ENCODE measurements around the gene MED12L. TPM values are rescaled to one million over a fixed set of nuclear protein-coding genes. Genes with fewer than 3 reads are reported as not detected.

Gene MED12L
- total and polyA plus RNA-seq, 7 donors: 0.16 to 0.71 (median 0.28) TPM; not detected in 2

DNA sequence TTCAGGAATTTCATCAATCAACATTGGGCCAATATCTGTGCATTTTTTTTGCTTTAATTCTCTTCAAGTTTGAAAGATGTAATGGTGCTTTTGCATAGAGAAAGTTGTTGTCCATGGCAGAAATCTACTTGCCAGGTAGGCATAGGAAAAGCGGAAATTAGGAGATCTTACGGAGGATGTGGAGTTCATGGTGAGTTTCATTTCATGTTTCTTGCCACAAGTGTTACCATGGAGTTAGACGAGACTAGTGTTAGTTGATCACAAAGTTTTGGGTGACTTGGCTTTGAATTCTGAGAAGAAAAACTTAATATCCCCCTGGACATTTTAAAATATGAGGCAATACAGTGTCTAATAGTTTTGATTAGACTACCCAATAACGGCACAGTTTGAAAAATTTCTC, 244.9 kb downstream of the MED12L start:
- Histone ChIP-seq H3K27me3 (no peaks in the 10 kb centered on the region), H3K27ac (no peak overlapping the region), H3K9me3 (no peaks in the 10 kb centered on the region), H3K36me3 (no peaks in the 10 kb centered on the region), H3K4me3 (no peak overlapping the region), H3K4me1 (no peaks in the 10 kb centered on the region)
- no peak for DNase-seq
- TF ChIP-seq POLR2AphosphoS5 (IDR thresholded peaks at IDR 0.05): no peak
- TF ChIP-seq, protein P1, sequence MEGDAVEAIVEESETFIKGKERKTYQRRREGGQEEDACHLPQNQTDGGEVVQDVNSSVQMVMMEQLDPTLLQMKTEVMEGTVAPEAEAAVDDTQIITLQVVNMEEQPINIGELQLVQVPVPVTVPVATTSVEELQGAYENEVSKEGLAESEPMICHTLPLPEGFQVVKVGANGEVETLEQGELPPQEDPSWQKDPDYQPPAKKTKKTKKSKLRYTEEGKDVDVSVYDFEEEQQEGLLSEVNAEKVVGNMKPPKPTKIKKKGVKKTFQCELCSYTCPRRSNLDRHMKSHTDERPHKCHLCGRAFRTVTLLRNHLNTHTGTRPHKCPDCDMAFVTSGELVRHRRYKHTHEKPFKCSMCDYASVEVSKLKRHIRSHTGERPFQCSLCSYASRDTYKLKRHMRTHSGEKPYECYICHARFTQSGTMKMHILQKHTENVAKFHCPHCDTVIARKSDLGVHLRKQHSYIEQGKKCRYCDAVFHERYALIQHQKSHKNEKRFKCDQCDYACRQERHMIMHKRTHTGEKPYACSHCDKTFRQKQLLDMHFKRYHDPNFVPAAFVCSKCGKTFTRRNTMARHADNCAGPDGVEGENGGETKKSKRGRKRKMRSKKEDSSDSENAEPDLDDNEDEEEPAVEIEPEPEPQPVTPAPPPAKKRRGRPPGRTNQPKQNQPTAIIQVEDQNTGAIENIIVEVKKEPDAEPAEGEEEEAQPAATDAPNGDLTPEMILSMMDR (IDR thresholded peaks at IDR 0.05): no peak
- no peak for TF ChIP-seq POLR2A (IDR thresholded peaks at IDR 0.05)
- TF ChIP-seq EP300 (IDR thresholded peaks at IDR 0.05): no peak
- intact Hi-C loops (cut with DNase I): no loop called here
- 73 to 82% methylated on average over 4 of the region's 4 CpGs for WGBS, 2 donors

DNA sequence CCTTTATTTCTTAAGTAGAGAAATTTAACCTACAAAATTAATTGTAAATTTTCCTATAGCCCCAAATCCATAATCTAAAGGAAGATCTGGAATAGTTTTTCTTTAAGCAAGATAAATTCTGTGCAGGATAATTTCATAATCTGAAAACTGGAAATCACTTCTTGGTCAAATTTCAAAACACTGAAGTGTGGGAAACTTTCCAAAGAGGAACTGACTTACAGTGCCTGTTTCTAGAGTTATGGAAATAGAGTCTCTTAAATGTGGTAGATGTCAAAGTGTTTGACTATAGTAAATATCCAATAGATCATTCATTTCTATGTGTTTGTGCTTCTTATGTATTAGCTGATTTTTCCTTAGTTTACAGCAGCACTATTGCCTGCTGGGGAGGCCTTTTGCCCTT, 245.4 kb downstream of the MED12L start:
- Histone ChIP-seq H3K4me3 (no peak overlapping the region), H3K36me3 (no peaks in the 10 kb centered on the region), H3K27me3 (no peaks in the 10 kb centered on the region), H3K9me3 (no peaks in the 10 kb centered on the region), H3K27ac (no peak overlapping the region), H3K4me1 (no peaks in the 10 kb centered on the region)
- no peak for TF ChIP-seq POLR2A (IDR thresholded peaks at IDR 0.05)
- no peak for TF ChIP-seq POLR2AphosphoS5 (IDR thresholded peaks at IDR 0.05)
- TF ChIP-seq, protein P1 (IDR thresholded peaks at IDR 0.05): no peak
- TF ChIP-seq EP300 (IDR thresholded peaks at IDR 0.05): no peak
- intact Hi-C loops (cut with DNase I): no loop called here
- no peak for DNase-seq

DNA sequence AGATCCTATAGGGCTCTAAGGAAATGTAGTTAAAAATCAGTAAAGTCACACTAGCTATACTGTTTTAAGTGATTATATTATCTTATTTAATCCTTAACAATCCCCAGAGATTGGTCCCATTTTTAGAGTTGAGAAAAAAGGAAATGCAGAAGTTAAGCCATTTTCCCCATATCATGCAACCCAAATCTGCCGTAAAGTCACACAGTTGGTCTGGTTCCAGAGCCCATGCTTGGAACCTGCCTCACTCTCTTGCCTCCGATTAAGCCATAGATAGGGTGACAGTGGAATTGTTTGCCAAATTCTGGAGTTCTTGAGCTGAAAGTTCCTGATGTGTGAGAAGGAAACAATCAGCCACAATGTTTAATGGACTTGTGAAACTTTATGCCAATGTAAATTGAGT, 246.2 kb downstream of the MED12L start:
- Histone ChIP-seq H3K36me3 (no peaks in the 10 kb centered on the region), H3K4me1 (no peaks in the 10 kb centered on the region), H3K9me3 (no peaks in the 10 kb centered on the region), H3K4me3 (no peak overlapping the region), H3K27ac (no peak overlapping the region), H3K27me3 (no peaks in the 10 kb centered on the region)
- intact Hi-C loops (cut with DNase I): no loop called here
- TF ChIP-seq POLR2A (IDR thresholded peaks at IDR 0.05): no peak
- no peak for TF ChIP-seq EP300 (IDR thresholded peaks at IDR 0.05)
- TF ChIP-seq POLR2AphosphoS5 (IDR thresholded peaks at IDR 0.05): no peak
- TF ChIP-seq, protein P1 (IDR thresholded peaks at IDR 0.05): no peak
- WGBS, 2 donors: 87 to 88% methylated on average over 2 of the region's 2 CpGs
- DNase-seq: no peak

DNA sequence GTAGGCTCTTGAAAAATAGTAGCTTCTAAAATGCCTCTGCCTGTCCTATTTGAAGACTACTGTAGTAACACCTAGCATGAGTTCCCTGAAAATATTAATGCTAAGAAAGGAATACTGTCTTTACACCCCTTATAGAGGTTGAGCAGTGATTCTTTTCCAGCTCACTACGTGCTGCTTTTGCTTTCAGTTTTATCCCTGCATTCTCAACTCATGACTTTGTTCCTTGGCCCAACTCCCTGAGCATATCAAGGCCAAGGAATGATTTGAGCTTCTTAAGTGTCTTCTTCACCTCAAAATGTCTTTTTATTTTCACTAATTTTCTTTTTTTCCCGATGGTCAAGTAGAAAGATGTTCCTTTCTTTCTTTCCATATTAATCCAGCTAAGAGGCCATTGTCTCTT, 260.4 kb downstream of the MED12L start:
- Histone ChIP-seq H3K27me3 (no peaks in the 10 kb centered on the region), H3K4me3 (peak overlapping the region in 2 of 4 donors; percentile 23 to 35), H3K9me3 (no peaks in the 10 kb centered on the region), H3K36me3 (no peaks in the 10 kb centered on the region), H3K27ac (peak overlapping the region; percentile 44 to 77 (median 64)), H3K4me1 (peaks cover 0 to 9% (median 0%) of the 10 kb centered on the region in 4 donors)
- intact Hi-C loops (cut with DNase I): no loop called here
- TF ChIP-seq POLR2A (IDR thresholded peaks at IDR 0.05): no peak
- TF ChIP-seq, protein P1 (IDR thresholded peaks at IDR 0.05): no peak
- peak in 1 of 4 donors; percentile 20 for TF ChIP-seq POLR2AphosphoS5 (IDR thresholded peaks at IDR 0.05)
- TF ChIP-seq EP300 (IDR thresholded peaks at IDR 0.05): no peak
- WGBS, 2 donors: 53 to 56% methylated on average over 2 of the region's 2 CpGs
- no peak for DNase-seq

DNA sequence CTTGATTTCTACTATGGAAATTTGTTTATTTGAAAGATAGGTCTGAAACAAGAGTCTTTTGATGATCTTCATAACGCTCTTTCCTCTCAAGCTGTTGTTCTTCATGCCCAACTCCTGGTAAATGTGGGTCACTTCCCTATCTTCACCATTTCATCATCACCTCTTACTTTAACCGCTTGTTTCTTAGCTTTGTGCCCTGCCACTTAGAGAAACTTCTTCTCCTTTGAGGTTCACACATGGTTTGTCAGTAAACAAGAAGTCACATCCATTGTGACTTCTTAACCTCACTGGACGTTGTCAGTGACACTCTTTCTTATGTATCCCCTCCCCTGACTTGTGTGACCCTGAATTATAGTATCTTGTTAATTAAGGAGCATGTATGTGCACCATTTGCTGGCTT, 260.8 kb downstream of the MED12L start:
- H3K36me3 ChIP-seq: no peaks in the 10 kb centered on the region
- DNase-seq: no peak
- H3K27me3 ChIP-seq: no peaks in the 10 kb centered on the region
- TF ChIP-seq POLR2A (IDR thresholded peaks at IDR 0.05) (no peak), EP300 (IDR thresholded peaks at IDR 0.05) (no peak)
- H3K4me1 ChIP-seq: peaks cover 0 to 9% (median 0%) of the 10 kb centered on the region in 4 donors
- no peaks in the 10 kb centered on the region for H3K9me3 ChIP-seq
- H3K27ac ChIP-seq: peak overlapping the region; percentile 44 to 77 (median 64)
- WGBS, 2 donors: 72 to 83% methylated on average over 3 of the region's 3 CpGs
- intact Hi-C loops (cut with DNase I): no loop called here
- no peak overlapping the region for H3K4me3 ChIP-seq
